IgD-negative memory B cell (primary cell): ENCODE measurements around the gene ANK2. TPM values are rescaled to one million over a fixed set of nuclear protein-coding genes. Genes with fewer than 3 reads are reported as not detected.

Experiments used
- H3K27ac Mint-ChIP-seq, 3 donors: one replicate each; pipeline ENCODE4 v1.8.0; 2020 to 2022; ENCODE audit warnings: mild to moderate bottlenecking in 3 of 3, mixed read lengths in 3 of 3, moderate library complexity in 1 of 3
- H3K27me3 Mint-ChIP-seq: one replicate; pipeline ENCODE4 v1.8.0; 2021; ENCODE audit warnings: mixed read lengths
- H3K36me3 Mint-ChIP-seq: one replicate; pipeline ENCODE4 v1.8.0; 2020; ENCODE audit warnings: mild to moderate bottlenecking, mixed read lengths
- H3K4me1 Mint-ChIP-seq, 3 donors: one replicate each; pipeline ENCODE4 v1.8.0; 2020 to 2022; ENCODE audit warnings: mixed read lengths in 3 of 3, mild to moderate bottlenecking in 1 of 3
- H3K4me3 Mint-ChIP-seq, 4 donors: one replicate each; pipeline ENCODE4 v1.8.0; 2020 to 2022; ENCODE audit warnings: mild to moderate bottlenecking in 4 of 4, mixed read lengths in 4 of 4, moderate library complexity in 3 of 4
- H3K9me3 Mint-ChIP-seq, 3 donors: one replicate each; pipeline ENCODE4 v1.8.0; 2020 to 2021; ENCODE audit warnings: mixed read lengths in 3 of 3, mild to moderate bottlenecking in 1 of 3
- polyA plus RNA-seq: library from polyadenylated mRNA; unstranded; fragments of 300-500 nt; fragmentation: Illumina TruSeq; gene quantifications from one replicate; pipeline ENCODE4 v1.2.3, GENCODE V29; 2021

Gene ANK2
- not detected for polyA plus RNA-seq

- no peak within 1 kb of the TSS for H3K4me3 Mint-ChIP-seq
Observed at GRCh38 chr4:113049421-113050370, at the start of gene ANK2. ANK2 (plus strand) TSS chr4:113049653; CDS start chr4:113049729, 76 bp downstream.

GRCh38 chr4:113003841-113004240 is 45.6 kb upstream of the ANK2 start:
- Mint-ChIP-seq H3K27ac (no peak overlapping the region), H3K4me3 (no peak overlapping the region), H3K27me3 (no peaks in the 10 kb centered on the region), H3K9me3 (no peaks in the 10 kb centered on the region), H3K4me1 (no peaks in the 10 kb centered on the region), H3K36me3 (no peaks in the 10 kb centered on the region)

More at GRCh38 chr4:113049421-113050370, at the start of gene ANK2:
- H3K27me3 Mint-ChIP-seq = no peaks in the 10 kb centered on the region
- peaks cover 0 to 1% (median 0%) of the 10 kb centered on the region in 3 donors for H3K4me1 Mint-ChIP-seq
- peaks cover 0 to 1% (median 0%) of the 10 kb centered on the region in 3 donors for H3K9me3 Mint-ChIP-seq
- peaks cover 2% of the 10 kb centered on the region for H3K36me3 Mint-ChIP-seq
- no peak within 1 kb of the TSS for H3K27ac Mint-ChIP-seq

DNA sequence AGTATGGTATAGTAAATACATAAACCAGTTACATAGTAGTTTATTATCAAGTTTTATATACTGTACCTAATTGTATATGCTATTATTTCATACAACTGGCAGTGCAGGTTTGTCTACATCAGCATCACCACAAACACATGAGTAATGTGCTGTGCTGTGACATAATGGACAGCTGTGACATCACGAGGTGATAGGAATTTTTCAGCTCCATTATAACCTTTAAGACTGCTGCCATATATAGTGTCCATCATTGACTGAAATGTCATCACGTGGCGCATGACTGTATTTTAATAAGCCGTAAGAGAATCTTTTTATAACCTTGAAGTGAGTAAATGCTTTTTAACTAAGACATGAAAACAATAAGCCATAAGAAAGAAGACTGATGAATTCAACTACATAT is 44.8 kb upstream of the ANK2 start:
- Mint-ChIP-seq H3K4me1 (no peaks in the 10 kb centered on the region), H3K27me3 (no peaks in the 10 kb centered on the region), H3K27ac (no peak overlapping the region), H3K9me3 (no peaks in the 10 kb centered on the region), H3K4me3 (no peak overlapping the region), H3K36me3 (no peaks in the 10 kb centered on the region)

GRCh38 chr4:113006632-113007031 is 42.8 kb upstream of the ANK2 start:
- Mint-ChIP-seq H3K4me1 (no peaks in the 10 kb centered on the region), H3K4me3 (no peak overlapping the region), H3K27me3 (no peaks in the 10 kb centered on the region), H3K27ac (no peak overlapping the region), H3K9me3 (no peaks in the 10 kb centered on the region), H3K36me3 (no peaks in the 10 kb centered on the region)

- Mint-ChIP-seq H3K36me3 (no peaks in the 10 kb centered on the region), H3K9me3 (no peaks in the 10 kb centered on the region), H3K27me3 (no peaks in the 10 kb centered on the region), H3K4me3 (no peak overlapping the region), H3K27ac (no peak overlapping the region), H3K4me1 (no peaks in the 10 kb centered on the region)
Observed at GRCh38 chr4:113007151-113007550, 42.3 kb upstream of the ANK2 start.

DNA sequence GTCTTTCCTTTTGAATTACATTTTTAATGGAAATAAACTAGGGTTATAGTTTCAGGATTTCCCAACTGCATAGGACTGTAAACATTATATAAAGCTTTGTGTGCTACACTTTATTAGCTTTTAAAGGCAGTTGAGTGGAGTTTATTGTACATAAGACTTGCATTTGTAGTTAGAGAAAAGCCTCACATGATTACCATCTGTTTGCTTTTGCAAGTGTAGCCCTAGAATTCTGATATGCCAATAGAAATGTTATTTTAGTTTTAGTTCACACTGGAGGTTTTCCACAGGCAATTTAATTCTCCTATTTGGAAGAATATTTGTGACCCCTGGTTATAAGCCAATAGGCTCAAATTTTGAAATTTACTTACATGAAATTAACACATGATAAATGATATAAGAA is 41.3 kb upstream of the ANK2 start:
- no peaks in the 10 kb centered on the region for H3K4me1 Mint-ChIP-seq

DNA sequence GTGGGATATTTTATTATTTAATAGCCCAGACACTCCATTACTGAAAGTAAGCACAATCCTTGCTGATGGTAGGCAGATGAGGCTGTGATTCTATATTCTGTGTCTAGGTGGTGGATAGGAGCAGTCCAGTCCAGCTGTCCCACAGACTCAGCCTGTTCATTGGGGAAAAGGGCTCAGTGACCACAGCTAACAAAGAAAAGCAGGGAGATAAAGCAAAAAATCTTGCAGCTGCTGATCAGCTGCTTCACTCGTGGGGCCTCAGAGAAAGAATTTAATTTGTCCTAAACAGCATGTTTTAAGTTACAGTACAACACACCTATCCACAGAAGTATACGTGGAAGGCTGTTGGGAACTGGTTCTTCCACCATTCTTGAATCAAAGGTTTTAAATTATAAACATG is 40.7 kb upstream of the ANK2 start:
- H3K4me1 Mint-ChIP-seq = no peaks in the 10 kb centered on the region
- no peaks in the 10 kb centered on the region for H3K36me3 Mint-ChIP-seq
- no peaks in the 10 kb centered on the region for H3K27me3 Mint-ChIP-seq
- no peaks in the 10 kb centered on the region for H3K9me3 Mint-ChIP-seq
- H3K27ac Mint-ChIP-seq = no peak overlapping the region
- no peak overlapping the region for H3K4me3 Mint-ChIP-seq

More for the DNA sequence above, 41.3 kb upstream of the ANK2 start:
- Mint-ChIP-seq H3K4me3 (no peak overlapping the region), H3K9me3 (no peaks in the 10 kb centered on the region), H3K27ac (no peak overlapping the region), H3K27me3 (no peaks in the 10 kb centered on the region), H3K36me3 (no peaks in the 10 kb centered on the region)

- no peaks in the 10 kb centered on the region for H3K36me3 Mint-ChIP-seq
- peaks cover 0 to 1% (median 0%) of the 10 kb centered on the region in 3 donors for H3K9me3 Mint-ChIP-seq
- no peak overlapping the region for H3K27ac Mint-ChIP-seq
- H3K4me3 Mint-ChIP-seq = no peak overlapping the region
- H3K4me1 Mint-ChIP-seq = no peaks in the 10 kb centered on the region
- H3K27me3 Mint-ChIP-seq = no peaks in the 10 kb centered on the region
Observed at GRCh38 chr4:113009461-113009860, 40.0 kb upstream of the ANK2 start.

DNA sequence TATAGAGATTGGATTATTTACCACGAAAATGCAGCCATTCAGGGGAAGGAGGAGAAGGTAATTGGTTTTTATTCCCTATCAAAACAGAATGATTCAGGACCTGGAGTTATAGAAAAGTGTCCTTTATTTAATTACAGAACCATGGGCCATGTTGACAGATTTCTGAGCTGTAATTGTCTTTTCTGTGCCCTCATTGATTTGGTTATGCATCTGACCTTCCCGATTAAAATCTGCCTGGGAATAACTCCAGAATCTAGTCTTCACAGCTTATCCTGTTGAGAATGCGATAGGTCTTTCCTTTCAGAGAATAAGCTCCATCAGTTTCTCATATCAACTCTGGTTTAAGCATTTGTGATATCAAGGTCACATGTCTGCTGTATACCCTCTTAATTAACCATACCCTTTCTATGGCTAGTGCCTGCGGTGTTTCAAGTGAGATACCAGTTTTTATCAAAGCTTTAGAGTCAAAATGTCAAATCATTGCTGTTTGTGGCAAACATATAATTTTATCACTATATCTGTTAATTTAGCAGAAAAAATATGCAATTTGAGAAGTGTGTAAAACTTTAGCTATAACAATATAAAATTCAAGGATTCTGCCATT is 37.2 kb upstream of the ANK2 start:
- peaks cover 0 to 2% (median 0%) of the 10 kb centered on the region in 3 donors for H3K9me3 Mint-ChIP-seq
- no peak overlapping the region for H3K4me3 Mint-ChIP-seq
- H3K27me3 Mint-ChIP-seq = no peaks in the 10 kb centered on the region
- no peaks in the 10 kb centered on the region for H3K36me3 Mint-ChIP-seq
- H3K4me1 Mint-ChIP-seq = no peaks in the 10 kb centered on the region
- no peak overlapping the region for H3K27ac Mint-ChIP-seq

GRCh38 chr4:113012786-113013185 is 36.7 kb upstream of the ANK2 start:
- H3K4me3 Mint-ChIP-seq = no peak overlapping the region
- no peaks in the 10 kb centered on the region for H3K4me1 Mint-ChIP-seq
- H3K27ac Mint-ChIP-seq = no peak overlapping the region
- H3K36me3 Mint-ChIP-seq = no peaks in the 10 kb centered on the region
- H3K9me3 Mint-ChIP-seq = peaks cover 0 to 2% (median 0%) of the 10 kb centered on the region in 3 donors
- H3K27me3 Mint-ChIP-seq = no peaks in the 10 kb centered on the region

DNA sequence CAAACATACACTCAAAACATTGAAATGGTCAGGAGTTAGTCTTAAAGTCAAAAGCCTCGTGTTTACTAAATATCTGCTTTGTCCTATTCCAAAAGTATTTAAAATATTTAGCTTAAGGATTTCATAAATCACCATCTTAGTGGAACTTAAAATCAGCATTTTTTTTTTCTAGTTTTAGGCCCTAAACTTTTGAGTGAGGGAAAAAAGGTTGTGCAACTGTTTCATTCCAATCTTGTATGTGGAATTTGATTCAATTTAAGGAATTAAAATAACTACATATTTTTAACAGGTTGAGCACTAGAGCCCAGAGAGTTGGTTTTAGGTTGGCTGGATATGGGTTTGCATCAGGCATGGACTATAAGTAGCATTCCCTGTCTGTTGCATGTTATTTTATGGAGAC is 35.7 kb upstream of the ANK2 start:
- no peak overlapping the region for H3K27ac Mint-ChIP-seq
- H3K27me3 Mint-ChIP-seq = no peaks in the 10 kb centered on the region
- H3K9me3 Mint-ChIP-seq = peaks cover 0 to 2% (median 0%) of the 10 kb centered on the region in 3 donors
- no peaks in the 10 kb centered on the region for H3K4me1 Mint-ChIP-seq
- H3K4me3 Mint-ChIP-seq = no peak overlapping the region
- H3K36me3 Mint-ChIP-seq = no peaks in the 10 kb centered on the region

GRCh38 chr4:113016377-113016776 is 33.1 kb upstream of the ANK2 start:
- H3K27ac Mint-ChIP-seq = no peak overlapping the region
- H3K36me3 Mint-ChIP-seq = no peaks in the 10 kb centered on the region
- H3K27me3 Mint-ChIP-seq = no peaks in the 10 kb centered on the region
- H3K9me3 Mint-ChIP-seq = peaks cover 0 to 2% (median 0%) of the 10 kb centered on the region in 3 donors
- H3K4me3 Mint-ChIP-seq = no peak overlapping the region
- H3K4me1 Mint-ChIP-seq = no peaks in the 10 kb centered on the region

DNA sequence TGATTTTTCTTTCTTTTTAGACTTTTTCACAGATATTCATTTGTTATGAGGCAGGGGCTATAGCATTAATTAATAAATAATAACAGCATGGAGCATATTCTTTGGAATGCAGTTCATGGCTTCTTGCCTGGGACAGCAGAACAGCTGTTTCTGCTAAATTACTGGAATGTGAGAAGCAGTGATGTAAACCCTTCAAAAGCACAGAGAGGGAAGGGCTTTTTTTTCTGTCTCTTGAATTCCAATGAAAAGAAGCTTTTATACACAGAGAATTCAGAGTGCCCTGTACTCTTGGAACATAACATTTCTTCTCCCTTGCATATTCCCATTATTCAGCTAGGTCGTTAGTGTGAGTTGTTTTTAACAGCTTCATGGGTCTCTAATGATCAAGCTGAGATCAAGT is 28.5 kb upstream of the ANK2 start:
- Mint-ChIP-seq H3K9me3 (no peaks in the 10 kb centered on the region), H3K4me1 (no peaks in the 10 kb centered on the region), H3K27me3 (no peaks in the 10 kb centered on the region), H3K36me3 (no peaks in the 10 kb centered on the region), H3K4me3 (no peak overlapping the region), H3K27ac (no peak overlapping the region)

DNA sequence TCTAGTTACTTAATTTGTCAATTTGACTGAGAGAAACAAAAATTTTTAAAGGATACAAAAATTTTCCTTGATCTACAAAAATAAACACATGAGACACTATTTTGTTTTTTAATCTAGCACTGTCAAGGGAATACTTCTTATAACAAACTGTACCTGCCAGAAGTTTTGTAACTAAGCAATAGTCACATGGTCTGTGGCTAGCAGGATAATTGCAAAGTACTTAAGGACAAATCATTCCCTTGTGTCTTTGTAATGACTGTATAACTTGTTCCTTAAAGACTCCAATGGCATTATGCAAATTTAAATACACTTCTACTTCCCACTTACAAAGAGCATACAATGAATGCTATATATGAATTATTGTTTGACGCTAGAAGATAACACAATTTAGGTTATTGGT is 25.1 kb upstream of the ANK2 start:
- Mint-ChIP-seq H3K36me3 (no peaks in the 10 kb centered on the region), H3K27me3 (no peaks in the 10 kb centered on the region), H3K4me1 (no peaks in the 10 kb centered on the region), H3K4me3 (no peak overlapping the region), H3K9me3 (no peaks in the 10 kb centered on the region), H3K27ac (no peak overlapping the region)

DNA sequence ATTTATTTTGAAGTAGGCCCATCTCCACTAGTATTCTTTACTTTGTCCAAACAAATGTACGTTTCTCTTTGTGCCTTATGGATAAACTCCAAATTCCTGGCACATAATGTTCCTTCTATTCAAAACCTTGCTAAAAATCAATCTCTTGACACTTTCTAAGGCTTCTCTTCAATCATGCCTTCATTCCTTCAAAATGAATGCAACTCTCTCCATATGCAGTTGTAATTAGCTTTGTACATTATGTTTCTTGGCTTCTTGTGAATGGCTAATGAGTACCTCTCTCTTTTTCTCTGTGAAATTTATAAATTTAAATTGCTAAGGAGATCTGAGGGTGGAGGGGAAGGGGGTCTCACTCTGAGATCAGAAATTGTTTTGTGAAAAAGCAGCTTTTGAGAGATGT is 24.0 kb upstream of the ANK2 start:
- no peak overlapping the region for H3K27ac Mint-ChIP-seq
- no peaks in the 10 kb centered on the region for H3K4me1 Mint-ChIP-seq
- H3K36me3 Mint-ChIP-seq = no peaks in the 10 kb centered on the region
- H3K9me3 Mint-ChIP-seq = no peaks in the 10 kb centered on the region
- no peaks in the 10 kb centered on the region for H3K27me3 Mint-ChIP-seq
- H3K4me3 Mint-ChIP-seq = no peak overlapping the region

DNA sequence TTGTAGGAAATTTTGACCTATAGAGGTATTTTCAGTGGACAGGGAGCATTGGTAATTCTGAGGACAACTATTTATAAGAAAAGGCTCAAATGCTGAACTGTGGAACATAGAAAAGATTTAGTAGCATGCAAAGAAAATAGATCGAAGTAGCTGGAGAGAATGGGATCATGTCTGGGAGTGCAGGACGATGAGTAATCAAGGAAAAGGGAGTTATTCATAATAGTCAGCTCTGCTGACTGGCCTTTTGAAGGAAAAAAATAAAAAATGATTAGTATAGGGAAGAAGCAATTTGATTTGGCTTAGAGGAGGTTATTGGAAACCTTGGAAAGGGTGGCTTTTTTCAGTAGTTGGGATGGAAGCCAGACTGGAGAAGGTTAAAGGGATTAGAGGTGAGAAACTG is 22.9 kb upstream of the ANK2 start:
- Mint-ChIP-seq H3K4me1 (no peaks in the 10 kb centered on the region), H3K36me3 (no peaks in the 10 kb centered on the region), H3K4me3 (no peak overlapping the region), H3K27me3 (no peaks in the 10 kb centered on the region), H3K9me3 (no peaks in the 10 kb centered on the region), H3K27ac (no peak overlapping the region)
